Liver (tissue), 9 donors: ENCODE measurements around the gene PFKP. TPM values are rescaled to one million over a fixed set of nuclear protein-coding genes. Genes with fewer than 3 reads are reported as not detected.
A peak's percentile ranks its signal among the peaks of the same experiment; 100 is the strongest.
"Not testable (repeated sequence)": the region's sequence is repeated elsewhere in the genome, so short reads cannot be mapped to it uniquely, and the experiment has no call there.

Experiments used
- DNase-seq: peaks from one replicate; pipeline ENCODE4 v3.0.0-alpha.2; 2017; ENCODE audit warnings: low spot score
- H3K27ac ChIP-seq, 2 donors: one replicate each; pipeline ENCODE4 v1.7.0; 2013; ENCODE audit warnings: inconsistent platforms in 2 of 2, low read length in 2 of 2, control low read depth in 1 of 2, low read depth in 1 of 2, mild to moderate bottlenecking in 1 of 2
- H3K27me3 ChIP-seq, 4 donors: one replicate each; pipeline versions ENCODE4 v1.6.1 to v1.7.0; 2013; ENCODE audit warnings: low read length in 3 of 4, inconsistent platforms in 1 of 4, mild to moderate bottlenecking in 1 of 4, moderate library complexity in 1 of 4; ENCODE audit not compliant: control insufficient read depth in 4 of 4, insufficient read depth in 4 of 4
- H3K36me3 ChIP-seq, 4 donors: one replicate each; pipeline versions ENCODE4 v1.6.1 to v1.7.0; 2013; ENCODE audit warnings: low read length in 3 of 4, mild to moderate bottlenecking in 3 of 4, low read depth in 1 of 4, moderate library complexity in 1 of 4; ENCODE audit not compliant: control insufficient read depth in 4 of 4, insufficient read depth in 3 of 4
- H3K4me1 ChIP-seq, 4 donors: one replicate each; pipeline versions ENCODE4 v1.6.1 to v1.7.0; 2013; ENCODE audit warnings: low read length in 3 of 4, mild to moderate bottlenecking in 3 of 4, moderate library complexity in 1 of 4; ENCODE audit not compliant: control insufficient read depth in 4 of 4, insufficient read depth in 4 of 4
- H3K4me3 ChIP-seq, 3 donors: one replicate each; pipeline versions ENCODE4 v1.6.1 to v1.7.0; 2013; ENCODE audit warnings: low read length in 3 of 3, control low read depth in 1 of 3, low read depth in 1 of 3, mild to moderate bottlenecking in 1 of 3
- H3K9ac ChIP-seq, 2 donors: one replicate each; pipeline ENCODE4 v1.7.0; 2013; ENCODE audit warnings: low read length in 2 of 2, mild to moderate bottlenecking in 2 of 2, moderate library complexity in 2 of 2, control low read depth in 1 of 2, low read depth in 1 of 2
- H3K9me3 ChIP-seq, 4 donors: one replicate each; pipeline versions ENCODE4 v1.6.1 to v1.7.0; 2013; ENCODE audit warnings: low read length in 3 of 4; ENCODE audit not compliant: control insufficient read depth in 4 of 4
- CTCF ChIP-seq: fragments of 150-350 bp; IDR thresholded peaks from 2 replicates; pipeline ENCODE4 v1.5.1; 2017; ENCODE audit warnings: improper control_type of control experiment, low read depth, low read length; ENCODE audit not compliant: missing input control
- GABPA ChIP-seq, 2 donors: IDR thresholded peaks in 1 of 2; conservative IDR thresholded peaks in 1 of 2; 2 replicates each; pipeline ENCODE4 v1.6.1; 2016; ENCODE audit warnings: antibody characterized with exemption in 2 of 2, mild to moderate bottlenecking in 1 of 2, moderate library complexity in 1 of 2
- NR2F2 ChIP-seq: IDR thresholded peaks from 2 replicates; pipeline ENCODE4 v1.6.1; 2016; ENCODE audit warnings: antibody characterized with exemption
- RXRA ChIP-seq, 2 donors: IDR thresholded peaks; 2 replicates each; pipeline ENCODE4 v1.6.1; 2017 to 2018; ENCODE audit warnings: antibody characterized with exemption in 2 of 2, mild to moderate bottlenecking in 1 of 2
- SP1 ChIP-seq: IDR thresholded peaks from 2 replicates; pipeline ENCODE4 v1.6.1; 2018; ENCODE audit warnings: antibody characterized with exemption, mild to moderate bottlenecking
- TAF1 ChIP-seq: conservative IDR thresholded peaks from 2 replicates; pipeline ENCODE4 v1.6.1; 2016; ENCODE audit warnings: antibody characterized with exemption, mild to moderate bottlenecking
- WGBS: extraction: QIAGEN DNeasy Blood & Tissue Kit; methylation state at CpG from one replicate; pipeline ENCODE4 v1.1.7; 2013; 5-methylcytosine and 5-hydroxymethylcytosine counted together
- polyA plus RNA-seq, 2 donors: library from polyadenylated mRNA; stranded (reverse) in 1 of 2; unstranded in 1 of 2; fragments of 200-250 nt in 1 of 2; fragments of >200 nt in 1 of 2; fragmentation: Nextera tagmentation in 1 of 2; extraction: Ambion mirVana in 1 of 2; gene quantifications; one replicate each; pipeline versions ENCODE4 v1.2.1 to v1.2.3, GENCODE V29; 2013 to 2015
- total RNA-seq, 2 donors: library from RNA; depleted of rRNA; stranded (reverse); fragments of >200 nt; gene quantifications; one replicate each; pipeline ENCODE4 v1.2.3, GENCODE V29; 2014
- TF ChIP-seq, protein P1 (sequence below): IDR thresholded peaks from 2 replicates; pipeline ENCODE4 v1.6.1; 2016; ENCODE audit warnings: antibody characterized with exemption, mild to moderate bottlenecking
- TF ChIP-seq, protein P2 (sequence below): IDR thresholded peaks from 2 replicates; pipeline ENCODE4 v1.6.1; 2016; ENCODE audit warnings: antibody characterized with exemption
- donor health status: healthy.
- donor health status: healthy.
- donor health status: healthy.
- donor health status: healthy.
- donor health status: healthy.

PFKP gene
- total and polyA plus RNA-seq, 4 donors: 1.1 to 5.0 (median 2.8) TPM

GRCh38 chr10:3169271-3169670 is 101.9 kb downstream of the PFKP start:
- 96% methylated on average over 10 of the region's 10 CpGs for WGBS
- Histone ChIP-seq H3K9ac (no peak overlapping the region), H3K9me3 (no peaks in the 10 kb centered on the region), H3K36me3 (peaks cover 8 to 46% (median 34%) of the 10 kb centered on the region in 4 donors), H3K27ac (no peak overlapping the region), H3K4me1 (peaks cover 0 to 6% (median 3%) of the 10 kb centered on the region in 4 donors), H3K27me3 (no peaks in the 10 kb centered on the region), H3K4me3 (no peak overlapping the region)
- DNase-seq: no peak
- TF ChIP-seq, protein P1, sequence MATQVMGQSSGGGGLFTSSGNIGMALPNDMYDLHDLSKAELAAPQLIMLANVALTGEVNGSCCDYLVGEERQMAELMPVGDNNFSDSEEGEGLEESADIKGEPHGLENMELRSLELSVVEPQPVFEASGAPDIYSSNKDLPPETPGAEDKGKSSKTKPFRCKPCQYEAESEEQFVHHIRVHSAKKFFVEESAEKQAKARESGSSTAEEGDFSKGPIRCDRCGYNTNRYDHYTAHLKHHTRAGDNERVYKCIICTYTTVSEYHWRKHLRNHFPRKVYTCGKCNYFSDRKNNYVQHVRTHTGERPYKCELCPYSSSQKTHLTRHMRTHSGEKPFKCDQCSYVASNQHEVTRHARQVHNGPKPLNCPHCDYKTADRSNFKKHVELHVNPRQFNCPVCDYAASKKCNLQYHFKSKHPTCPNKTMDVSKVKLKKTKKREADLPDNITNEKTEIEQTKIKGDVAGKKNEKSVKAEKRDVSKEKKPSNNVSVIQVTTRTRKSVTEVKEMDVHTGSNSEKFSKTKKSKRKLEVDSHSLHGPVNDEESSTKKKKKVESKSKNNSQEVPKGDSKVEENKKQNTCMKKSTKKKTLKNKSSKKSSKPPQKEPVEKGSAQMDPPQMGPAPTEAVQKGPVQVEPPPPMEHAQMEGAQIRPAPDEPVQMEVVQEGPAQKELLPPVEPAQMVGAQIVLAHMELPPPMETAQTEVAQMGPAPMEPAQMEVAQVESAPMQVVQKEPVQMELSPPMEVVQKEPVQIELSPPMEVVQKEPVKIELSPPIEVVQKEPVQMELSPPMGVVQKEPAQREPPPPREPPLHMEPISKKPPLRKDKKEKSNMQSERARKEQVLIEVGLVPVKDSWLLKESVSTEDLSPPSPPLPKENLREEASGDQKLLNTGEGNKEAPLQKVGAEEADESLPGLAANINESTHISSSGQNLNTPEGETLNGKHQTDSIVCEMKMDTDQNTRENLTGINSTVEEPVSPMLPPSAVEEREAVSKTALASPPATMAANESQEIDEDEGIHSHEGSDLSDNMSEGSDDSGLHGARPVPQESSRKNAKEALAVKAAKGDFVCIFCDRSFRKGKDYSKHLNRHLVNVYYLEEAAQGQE: no peak
- TF ChIP-seq SP1 (no peak), TAF1 (no peak), NR2F2 (no peak), RXRA (IDR thresholded peaks at IDR 0.05) (no peak)
- TF ChIP-seq, protein P2, sequence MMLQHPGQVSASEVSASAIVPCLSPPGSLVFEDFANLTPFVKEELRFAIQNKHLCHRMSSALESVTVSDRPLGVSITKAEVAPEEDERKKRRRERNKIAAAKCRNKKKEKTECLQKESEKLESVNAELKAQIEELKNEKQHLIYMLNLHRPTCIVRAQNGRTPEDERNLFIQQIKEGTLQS: no peak

GRCh38 chr10:3169673-3170072 is 102.3 kb downstream of the PFKP start:
- no peak for TF ChIP-seq GABPA (IDR thresholded peaks at IDR 0.05 in 1 of 2, conservative IDR thresholded peaks at IDR 0.05 in 1 of 2)
- no peak for TF ChIP-seq CTCF
- WGBS: 95% methylated on average over 10 of the region's 10 CpGs
- H3K36me3 ChIP-seq: peaks cover 8 to 42% (median 31%) of the 10 kb centered on the region in 4 donors
- H3K9me3 ChIP-seq: no peaks in the 10 kb centered on the region
- no peak overlapping the region for H3K9ac ChIP-seq
- DNase-seq: no peak
- H3K4me3 ChIP-seq: no peak overlapping the region
- no peaks in the 10 kb centered on the region for H3K27me3 ChIP-seq
- H3K27ac ChIP-seq: no peak overlapping the region
- H3K4me1 ChIP-seq: peaks cover 0 to 6% (median 3%) of the 10 kb centered on the region in 4 donors

DNA sequence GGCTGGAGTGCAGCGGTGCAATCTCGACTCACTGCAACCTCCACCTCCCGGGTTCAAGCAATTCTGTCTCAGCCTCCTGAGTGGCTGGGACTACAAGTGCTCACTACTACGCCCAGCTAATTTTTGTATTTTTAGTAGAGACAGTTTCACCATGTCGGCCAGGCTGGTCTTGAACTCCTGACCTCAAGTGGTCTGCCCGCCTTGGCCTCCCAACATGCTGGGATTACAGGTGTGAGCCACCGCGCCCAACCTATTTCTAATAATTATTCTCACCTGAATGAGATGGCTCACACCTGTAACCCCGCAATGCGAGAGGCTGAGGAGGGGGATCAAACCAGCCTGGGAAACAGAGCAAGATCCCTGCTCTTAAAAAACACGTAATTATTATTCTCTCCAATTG is 104.1 kb downstream of the PFKP start:
- peak overlapping the region; percentile 85 to 90 for H3K9ac ChIP-seq
- H3K4me3 ChIP-seq: peak overlapping the region in 2 of 3 donors; percentile 84 to 94
- peaks cover 3 to 23% (median 13%) of the 10 kb centered on the region in 4 donors for H3K36me3 ChIP-seq
- H3K4me1 ChIP-seq, H3K27ac ChIP-seq, H3K9me3 ChIP-seq, H3K27me3 ChIP-seq, DNase-seq: not testable (repeated sequence)
- 95% methylated on average over 11 of the region's 11 CpGs for WGBS
